Breast epithelium (tissue), 3 donors: ENCODE results near the gene ZNF324.

Experiments
- CTCF ChIP-seq, 3 donors: fragments of 450-650 bp; IDR thresholded peaks; one replicate each; pipeline ENCODE4 v1.5.1; 2016 to 2017; ENCODE audit warnings: antibody characterized with exemption in 3 of 3, mild to moderate bottlenecking in 3 of 3, moderate library complexity in 3 of 3
- POLR2A ChIP-seq: fragments of 450-650 bp; IDR thresholded peaks from one replicate; pipeline ENCODE4 v1.6.1; 2016; ENCODE audit warnings: antibody characterized with exemption, mild to moderate bottlenecking, moderate library complexity

DNA sequence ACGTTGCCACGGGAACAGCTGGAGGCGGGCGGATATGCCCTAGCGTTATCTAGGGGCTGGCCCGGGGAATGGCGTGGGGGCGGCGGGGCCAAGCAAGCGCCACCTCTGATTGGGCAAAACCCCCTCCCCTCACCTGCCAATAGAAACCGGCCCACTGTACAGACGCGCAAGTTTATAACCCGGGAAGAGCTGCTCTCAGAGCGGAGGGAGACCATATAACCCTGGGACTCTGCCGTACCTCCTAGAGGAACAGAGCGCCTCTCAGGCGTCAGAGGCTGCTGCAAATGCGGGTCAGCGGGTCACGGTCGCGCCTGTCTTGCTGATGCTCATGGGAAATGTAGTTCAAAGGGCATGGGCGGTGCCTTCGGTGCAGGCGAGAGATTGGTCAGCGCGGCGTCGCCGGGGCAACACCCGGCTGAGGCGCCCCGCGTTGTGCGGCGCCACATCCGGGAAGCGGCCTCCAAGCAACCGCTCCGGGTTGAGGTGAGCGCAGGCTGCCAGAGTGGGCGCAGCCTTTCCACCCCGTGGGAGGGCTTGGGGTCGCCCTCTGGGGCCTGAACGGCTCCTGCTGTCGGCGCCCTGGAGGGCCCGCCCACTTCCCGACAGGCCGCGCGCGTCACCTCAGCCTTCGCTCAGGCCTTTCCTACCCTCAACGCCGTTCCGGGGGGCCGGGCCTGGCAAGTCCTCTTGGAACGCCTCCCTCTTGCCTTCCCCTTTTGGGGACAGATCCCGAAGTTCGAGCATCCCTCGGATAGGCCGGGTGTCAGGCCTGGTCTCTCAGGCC lies 9.0 kb downstream of the ZNF324 start, which contains the start of gene ZNF446:
- TF ChIP-seq CTCF (IDR thresholded peaks at IDR 0.05) (peak in 1 of 3 donors; percentile 13), POLR2A (peak; percentile 53)
